ENCODE results near the gene IGFBP7. TPM values are rescaled to one million over a fixed set of nuclear protein-coding genes. Genes with fewer than 3 reads are reported as not detected.

IGFBP7 gene
- total and polyA plus RNA-seq, 2 experiments from 2014 or later: 951 to 1,359 TPM

- H3K4me1 ChIP-seq (ENCODE audit: insufficient read depth): peaks cover 51% of the 10 kb centered on the region
- no peaks in the 10 kb centered on the region for H3K9me2 ChIP-seq (ENCODE audit: insufficient read depth)
- H3K9ac ChIP-seq: no peak overlapping the region
- peaks cover 17% of the 10 kb centered on the region; the same call in 1 of the 2 replicates for H3K79me2 ChIP-seq (ENCODE audit: insufficient read depth)
- peak; percentile 41 for DNase-seq
- H2AFZ ChIP-seq: no peak overlapping the region
- no peak overlapping the region for H3K27ac ChIP-seq
- no peaks in the 10 kb centered on the region for H3K9me3 ChIP-seq (ENCODE audit: low read depth)
- 81 to 87% methylated on average over 14 of the region's 14 CpGs for WGBS, 2 experiments (ENCODE audit: low coverage in 1 of 2, low lambda C conversion rate in 2 of 2, missing lambda C conversion rate in 2 of 2)
- no peaks in the 10 kb centered on the region for H4K20me1 ChIP-seq (ENCODE audit: insufficient read depth)
- H3K36me3 ChIP-seq (ENCODE audit: low read depth): no peaks in the 10 kb centered on the region
- H3F3A ChIP-seq (ENCODE audit: insufficient read depth): peaks cover 62% of the 10 kb centered on the region
- H3K27me3 ChIP-seq (replicated peaks; ENCODE audit: insufficient read depth): no peaks in the 10 kb centered on the region
- in situ Hi-C loops (cut with MboI): no loop called here
- H3K4me2 ChIP-seq (ENCODE audit: unreplicated experiment): no peak overlapping the region
- no peak overlapping the region for H3K4me3 ChIP-seq
- TF ChIP-seq EZH2 (IDR thresholded peaks at IDR 0.05; ENCODE audit: insufficient read depth, poor library complexity, severe bottlenecking) (no peak), EZH2phosphoT487 (IDR thresholded peaks at IDR 0.05; ENCODE audit: insufficient read depth, low read depth) (no peak)
Measured at GRCh38 chr4:57077550-57078343, 32.4 kb downstream of the IGFBP7 start.

DNA sequence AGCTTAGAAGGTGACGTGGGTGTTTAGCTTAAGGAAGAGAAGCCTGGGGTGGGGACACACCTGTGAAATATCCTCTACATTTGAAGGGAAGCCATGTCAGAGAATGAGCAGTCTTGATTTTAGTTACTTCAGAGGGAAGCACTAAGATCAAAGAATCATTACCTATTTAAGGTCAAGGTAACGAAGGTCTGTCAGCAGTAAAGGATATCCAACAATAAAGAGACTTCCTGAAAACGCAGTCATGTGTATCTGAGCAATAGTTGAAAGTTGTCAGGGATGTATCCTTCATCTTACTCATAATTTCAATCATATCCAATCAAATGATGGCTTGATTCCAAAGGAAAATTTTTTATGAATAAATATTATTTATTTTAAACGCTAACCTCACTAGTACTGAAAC is 33.5 kb downstream of the IGFBP7 start:
- Histone ChIP-seq H3K36me3 (ENCODE audit: low read depth) (no peaks in the 10 kb centered on the region), H3K27ac (no peak overlapping the region), H3K27me3 (replicated peaks; ENCODE audit: insufficient read depth) (no peaks in the 10 kb centered on the region), H3K4me1 (ENCODE audit: insufficient read depth) (peaks cover 41% of the 10 kb centered on the region), H3K9me3 (ENCODE audit: low read depth) (no peaks in the 10 kb centered on the region), H4K20me1 (ENCODE audit: insufficient read depth) (no peaks in the 10 kb centered on the region), H3K9me2 (ENCODE audit: insufficient read depth) (no peaks in the 10 kb centered on the region), H3K9ac (no peak overlapping the region), H3K4me2 (ENCODE audit: unreplicated experiment) (no peak overlapping the region), H2AFZ (no peak overlapping the region), H3F3A (ENCODE audit: insufficient read depth) (peaks cover 51% of the 10 kb centered on the region), H3K79me2 (ENCODE audit: insufficient read depth) (peaks cover 17% of the 10 kb centered on the region; the same call in 1 of the 2 replicates), H3K4me3 (no peak overlapping the region)
- no peak for DNase-seq
- in situ Hi-C loops (cut with MboI): no loop called here
- 67% methylated on average over 4 of the region's 4 CpGs for WGBS, 2 experiments (ENCODE audit: low coverage in 1 of 2, low lambda C conversion rate in 2 of 2, missing lambda C conversion rate in 2 of 2)
- TF ChIP-seq EZH2phosphoT487 (IDR thresholded peaks at IDR 0.05; ENCODE audit: insufficient read depth, low read depth) (no peak), EZH2 (IDR thresholded peaks at IDR 0.05; ENCODE audit: insufficient read depth, poor library complexity, severe bottlenecking) (no peak)

GRCh38 chr4:57075367-57075766 is 34.8 kb downstream of the IGFBP7 start:
- Histone ChIP-seq H3F3A (ENCODE audit: insufficient read depth) (peaks cover 46% of the 10 kb centered on the region), H3K27me3 (replicated peaks; ENCODE audit: insufficient read depth) (no peaks in the 10 kb centered on the region), H3K9me3 (ENCODE audit: low read depth) (no peaks in the 10 kb centered on the region), H4K20me1 (ENCODE audit: insufficient read depth) (no peaks in the 10 kb centered on the region), H3K9me2 (ENCODE audit: insufficient read depth) (no peaks in the 10 kb centered on the region), H3K4me2 (ENCODE audit: unreplicated experiment) (peak overlapping the region; percentile 29), H3K9ac (no peak overlapping the region), H2AFZ (no peak overlapping the region), H3K4me1 (ENCODE audit: insufficient read depth) (peaks cover 37% of the 10 kb centered on the region), H3K4me3 (no peak overlapping the region), H3K79me2 (ENCODE audit: insufficient read depth) (peaks cover 17% of the 10 kb centered on the region; the same call in 1 of the 2 replicates), H3K36me3 (ENCODE audit: low read depth) (no peaks in the 10 kb centered on the region), H3K27ac (peak overlapping the region; percentile 55)
- TF ChIP-seq EZH2phosphoT487 (IDR thresholded peaks at IDR 0.05; ENCODE audit: insufficient read depth, low read depth): no peak
- TF ChIP-seq EZH2 (IDR thresholded peaks at IDR 0.05; ENCODE audit: insufficient read depth, poor library complexity, severe bottlenecking): no peak
- in situ Hi-C loops (cut with MboI): no loop called here
- DNase-seq: no peak

DNA sequence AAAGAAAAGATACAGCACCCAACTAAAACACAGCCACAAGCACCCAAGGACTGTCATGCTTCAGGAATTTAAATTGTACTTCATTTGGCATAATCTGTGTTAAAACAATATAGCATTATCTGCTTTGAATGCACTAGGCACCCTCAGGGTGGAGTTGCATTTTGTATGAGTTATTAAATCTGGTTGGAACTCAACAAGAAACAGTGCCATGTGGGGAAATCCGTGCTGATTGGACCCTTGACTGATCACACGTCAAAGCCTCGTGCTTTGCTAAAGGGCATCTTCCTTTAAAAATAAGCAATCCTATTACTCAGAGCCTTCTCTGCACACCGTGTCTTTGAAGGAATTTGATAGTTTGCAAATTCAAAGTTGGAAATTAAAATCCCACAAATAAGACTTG is 35.4 kb downstream of the IGFBP7 start:
- Histone ChIP-seq H3K79me2 (ENCODE audit: insufficient read depth) (peaks cover 17% of the 10 kb centered on the region; the same call in 1 of the 2 replicates), H3K4me2 (ENCODE audit: unreplicated experiment) (peak overlapping the region; percentile 29), H4K20me1 (ENCODE audit: insufficient read depth) (no peaks in the 10 kb centered on the region), H3K27ac (peak overlapping the region; percentile 55), H3K9me3 (ENCODE audit: low read depth) (no peaks in the 10 kb centered on the region), H3F3A (ENCODE audit: insufficient read depth) (peaks cover 46% of the 10 kb centered on the region), H3K4me3 (no peak overlapping the region), H3K36me3 (ENCODE audit: low read depth) (no peaks in the 10 kb centered on the region), H3K4me1 (ENCODE audit: insufficient read depth) (peaks cover 30% of the 10 kb centered on the region), H2AFZ (no peak overlapping the region), H3K9ac (no peak overlapping the region), H3K9me2 (ENCODE audit: insufficient read depth) (no peaks in the 10 kb centered on the region), H3K27me3 (replicated peaks; ENCODE audit: insufficient read depth) (no peaks in the 10 kb centered on the region)
- DNase-seq: peak; percentile 89
- WGBS, 2 experiments (ENCODE audit: low coverage in 1 of 2, low lambda C conversion rate in 2 of 2, missing lambda C conversion rate in 2 of 2): 1 to 7% methylated on average over 4 of the region's 4 CpGs
- in situ Hi-C loops (cut with MboI): no loop called here
- no peak for TF ChIP-seq EZH2phosphoT487 (IDR thresholded peaks at IDR 0.05; ENCODE audit: insufficient read depth, low read depth)
- TF ChIP-seq EZH2 (IDR thresholded peaks at IDR 0.05; ENCODE audit: insufficient read depth, poor library complexity, severe bottlenecking): no peak
